Measurements from ENCODE around the gene PKMYT1. TPM values are rescaled to one million over a fixed set of nuclear protein-coding genes. Genes with fewer than 3 reads are reported as not detected.
A peak's percentile ranks its signal among the peaks of the same experiment; 100 is the strongest.

Gene PKMYT1
- total and polyA plus RNA-seq, 9 of the 15 experiments (the other 6 are each of a cell fraction or from before 2014, with no cell fraction given) = 8.7 to 201 (median 37.8) TPM

DNA sequence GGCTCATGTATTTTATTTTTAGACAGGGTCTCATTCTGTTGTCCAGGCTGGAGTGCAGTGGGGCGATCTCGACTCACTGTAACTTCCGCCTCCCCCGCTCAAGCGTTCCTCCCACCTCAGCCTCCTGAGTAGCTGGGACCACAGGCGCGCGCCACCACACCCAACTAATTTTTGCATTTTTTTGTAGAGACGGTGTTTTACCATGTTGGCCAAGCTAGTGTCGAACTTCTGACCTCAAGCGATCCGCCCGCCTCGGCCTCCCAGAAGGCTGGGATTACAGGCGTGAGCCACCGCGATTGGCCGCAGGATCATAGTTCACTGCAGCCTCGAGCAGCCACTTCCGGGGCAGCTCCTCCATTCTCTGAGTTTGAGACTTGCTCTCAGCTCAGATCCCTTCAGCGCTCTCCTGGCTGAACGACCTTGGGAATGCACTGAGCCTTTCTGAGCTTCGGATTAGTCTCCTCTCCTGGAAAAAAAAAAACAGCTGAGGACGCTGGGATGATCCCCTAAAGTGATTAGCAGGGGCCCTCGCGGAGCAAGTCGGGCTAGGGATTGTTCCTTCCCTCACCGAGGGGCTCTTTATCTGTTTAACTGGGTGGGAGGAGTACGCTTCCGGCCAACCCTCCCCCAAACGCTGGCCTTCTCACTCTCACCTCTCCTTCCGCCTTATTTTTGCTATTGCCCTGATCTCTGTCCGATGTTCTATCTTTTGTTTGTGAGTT lies 1.1 kb upstream of the PKMYT1 start (continued):
- TF ChIP-seq, protein P1, sequence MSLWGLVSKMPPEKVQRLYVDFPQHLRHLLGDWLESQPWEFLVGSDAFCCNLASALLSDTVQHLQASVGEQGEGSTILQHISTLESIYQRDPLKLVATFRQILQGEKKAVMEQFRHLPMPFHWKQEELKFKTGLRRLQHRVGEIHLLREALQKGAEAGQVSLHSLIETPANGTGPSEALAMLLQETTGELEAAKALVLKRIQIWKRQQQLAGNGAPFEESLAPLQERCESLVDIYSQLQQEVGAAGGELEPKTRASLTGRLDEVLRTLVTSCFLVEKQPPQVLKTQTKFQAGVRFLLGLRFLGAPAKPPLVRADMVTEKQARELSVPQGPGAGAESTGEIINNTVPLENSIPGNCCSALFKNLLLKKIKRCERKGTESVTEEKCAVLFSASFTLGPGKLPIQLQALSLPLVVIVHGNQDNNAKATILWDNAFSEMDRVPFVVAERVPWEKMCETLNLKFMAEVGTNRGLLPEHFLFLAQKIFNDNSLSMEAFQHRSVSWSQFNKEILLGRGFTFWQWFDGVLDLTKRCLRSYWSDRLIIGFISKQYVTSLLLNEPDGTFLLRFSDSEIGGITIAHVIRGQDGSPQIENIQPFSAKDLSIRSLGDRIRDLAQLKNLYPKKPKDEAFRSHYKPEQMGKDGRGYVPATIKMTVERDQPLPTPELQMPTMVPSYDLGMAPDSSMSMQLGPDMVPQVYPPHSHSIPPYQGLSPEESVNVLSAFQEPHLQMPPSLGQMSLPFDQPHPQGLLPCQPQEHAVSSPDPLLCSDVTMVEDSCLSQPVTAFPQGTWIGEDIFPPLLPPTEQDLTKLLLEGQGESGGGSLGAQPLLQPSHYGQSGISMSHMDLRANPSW (CRISPR knock-in tag; IDR thresholded peaks at IDR 0.05) = no peak
- no peak; the same call in 1 of the 2 replicates for TF ChIP-seq ELF2 (CRISPR knock-in tag; IDR thresholded peaks at IDR 0.05)
- no peak for TF ChIP-seq HDAC3 (IDR thresholded peaks at IDR 0.05; ENCODE audit: borderline replicate concordance, partially characterized antibody)
- TF ChIP-seq KAT7 (CRISPR knock-in tag; IDR thresholded peaks at IDR 0.05; ENCODE audit: borderline replicate concordance) = no peak
- TF ChIP-seq NEUROD1 (IDR thresholded peaks at IDR 0.05; ENCODE audit: borderline replicate concordance, low read depth, low read length, partially characterized antibody) = peak; percentile 10
- no peak for TF ChIP-seq NFE2 (IDR thresholded peaks at IDR 0.05; ENCODE audit: low read depth)
- TF ChIP-seq BRF1 (IDR thresholded peaks at IDR 0.05; ENCODE audit: borderline replicate concordance, extremely low read depth, insufficient read length) = no peak
- TF ChIP-seq KLF1 (tag; IDR thresholded peaks at IDR 0.05) = peak; percentile 19; the same call in 1 of the 2 replicates
- TF ChIP-seq, protein P2, sequence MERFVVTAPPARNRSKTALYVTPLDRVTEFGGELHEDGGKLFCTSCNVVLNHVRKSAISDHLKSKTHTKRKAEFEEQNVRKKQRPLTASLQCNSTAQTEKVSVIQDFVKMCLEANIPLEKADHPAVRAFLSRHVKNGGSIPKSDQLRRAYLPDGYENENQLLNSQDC (CRISPR knock-in tag; IDR thresholded peaks at IDR 0.05) = no peak
- TF ChIP-seq SP1 (CRISPR knock-in tag; IDR thresholded peaks at IDR 0.05) = peak; percentile 7
- no peak for TF ChIP-seq ZNF79 (CRISPR knock-in tag; IDR thresholded peaks at IDR 0.05; ENCODE audit: low read depth)
- TF ChIP-seq, protein P3, sequence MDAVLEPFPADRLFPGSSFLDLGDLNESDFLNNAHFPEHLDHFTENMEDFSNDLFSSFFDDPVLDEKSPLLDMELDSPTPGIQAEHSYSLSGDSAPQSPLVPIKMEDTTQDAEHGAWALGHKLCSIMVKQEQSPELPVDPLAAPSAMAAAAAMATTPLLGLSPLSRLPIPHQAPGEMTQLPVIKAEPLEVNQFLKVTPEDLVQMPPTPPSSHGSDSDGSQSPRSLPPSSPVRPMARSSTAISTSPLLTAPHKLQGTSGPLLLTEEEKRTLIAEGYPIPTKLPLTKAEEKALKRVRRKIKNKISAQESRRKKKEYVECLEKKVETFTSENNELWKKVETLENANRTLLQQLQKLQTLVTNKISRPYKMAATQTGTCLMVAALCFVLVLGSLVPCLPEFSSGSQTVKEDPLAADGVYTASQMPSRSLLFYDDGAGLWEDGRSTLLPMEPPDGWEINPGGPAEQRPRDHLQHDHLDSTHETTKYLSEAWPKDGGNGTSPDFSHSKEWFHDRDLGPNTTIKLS (IDR thresholded peaks at IDR 0.05; ENCODE audit: borderline replicate concordance, low read depth) = no peak; the same call in 1 of the 2 replicates
- TF ChIP-seq CBX3 (IDR thresholded peaks at IDR 0.05; ENCODE audit: borderline replicate concordance in 1 of 2, low read length in 2 of 2) = peak in 1 of 2 experiments; percentile 73; a peak in 1 of 3 replicates
- no peak for TF ChIP-seq U2AF1 (optimal IDR thresholded peaks at IDR 0.05; ENCODE audit: low read depth, low read length)
- TF ChIP-seq, protein P4, sequence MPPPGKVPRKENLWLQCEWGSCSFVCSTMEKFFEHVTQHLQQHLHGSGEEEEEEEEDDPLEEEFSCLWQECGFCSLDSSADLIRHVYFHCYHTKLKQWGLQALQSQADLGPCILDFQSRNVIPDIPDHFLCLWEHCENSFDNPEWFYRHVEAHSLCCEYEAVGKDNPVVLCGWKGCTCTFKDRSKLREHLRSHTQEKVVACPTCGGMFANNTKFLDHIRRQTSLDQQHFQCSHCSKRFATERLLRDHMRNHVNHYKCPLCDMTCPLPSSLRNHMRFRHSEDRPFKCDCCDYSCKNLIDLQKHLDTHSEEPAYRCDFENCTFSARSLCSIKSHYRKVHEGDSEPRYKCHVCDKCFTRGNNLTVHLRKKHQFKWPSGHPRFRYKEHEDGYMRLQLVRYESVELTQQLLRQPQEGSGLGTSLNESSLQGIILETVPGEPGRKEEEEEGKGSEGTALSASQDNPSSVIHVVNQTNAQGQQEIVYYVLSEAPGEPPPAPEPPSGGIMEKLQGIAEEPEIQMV (tag; conservative IDR thresholded peaks at IDR 0.05; ENCODE audit: low read depth) = no peak
- TF ChIP-seq ZC3H8 (IDR thresholded peaks at IDR 0.05) = no peak
- peak; percentile 35; the same call in 1 of the 2 replicates for TF ChIP-seq POLR2AphosphoS5 (IDR thresholded peaks at IDR 0.05; ENCODE audit: control insufficient read depth, insufficient read depth, low read depth, low read length)
- TF ChIP-seq, protein P5, sequence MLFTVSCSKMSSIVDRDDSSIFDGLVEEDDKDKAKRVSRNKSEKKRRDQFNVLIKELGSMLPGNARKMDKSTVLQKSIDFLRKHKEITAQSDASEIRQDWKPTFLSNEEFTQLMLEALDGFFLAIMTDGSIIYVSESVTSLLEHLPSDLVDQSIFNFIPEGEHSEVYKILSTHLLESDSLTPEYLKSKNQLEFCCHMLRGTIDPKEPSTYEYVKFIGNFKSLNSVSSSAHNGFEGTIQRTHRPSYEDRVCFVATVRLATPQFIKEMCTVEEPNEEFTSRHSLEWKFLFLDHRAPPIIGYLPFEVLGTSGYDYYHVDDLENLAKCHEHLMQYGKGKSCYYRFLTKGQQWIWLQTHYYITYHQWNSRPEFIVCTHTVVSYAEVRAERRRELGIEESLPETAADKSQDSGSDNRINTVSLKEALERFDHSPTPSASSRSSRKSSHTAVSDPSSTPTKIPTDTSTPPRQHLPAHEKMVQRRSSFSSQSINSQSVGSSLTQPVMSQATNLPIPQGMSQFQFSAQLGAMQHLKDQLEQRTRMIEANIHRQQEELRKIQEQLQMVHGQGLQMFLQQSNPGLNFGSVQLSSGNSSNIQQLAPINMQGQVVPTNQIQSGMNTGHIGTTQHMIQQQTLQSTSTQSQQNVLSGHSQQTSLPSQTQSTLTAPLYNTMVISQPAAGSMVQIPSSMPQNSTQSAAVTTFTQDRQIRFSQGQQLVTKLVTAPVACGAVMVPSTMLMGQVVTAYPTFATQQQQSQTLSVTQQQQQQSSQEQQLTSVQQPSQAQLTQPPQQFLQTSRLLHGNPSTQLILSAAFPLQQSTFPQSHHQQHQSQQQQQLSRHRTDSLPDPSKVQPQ (CRISPR knock-in tag; IDR thresholded peaks at IDR 0.05; ENCODE audit: borderline replicate concordance) = no peak
